Ovary (tissue), 10 donors: ENCODE results near the gene DMAC2L. TPM values are rescaled to one million over a fixed set of nuclear protein-coding genes. Genes with fewer than 3 reads are reported as not detected.
A peak's percentile ranks its signal among the peaks of the same experiment; 100 is the strongest.

Experiments
- DNase-seq, 5 donors: peaks; one replicate each; pipeline ENCODE4 v3.0.0-alpha.2; 2019 to 2020
- H3K27ac ChIP-seq, 2 donors: fragments of 200-600 bp; one replicate each; pipeline versions ENCODE4 v1.5.1 to v1.8.0; 2019 to 2022
- H3K27me3 ChIP-seq: fragments of 200-600 bp; one replicate; pipeline ENCODE4 v1.8.0; 2022
- H3K36me3 ChIP-seq: fragments of 200-600 bp; sonication (generic); one replicate; pipeline ENCODE4 v1.5.1; 2019
- H3K4me1 ChIP-seq: one replicate; pipeline ENCODE4 v1.8.1; 2013; ENCODE audit warnings: mild to moderate bottlenecking, moderate library complexity; ENCODE audit not compliant: insufficient read depth
- H3K4me3 ChIP-seq: fragments of 200-600 bp; sonication (generic); one replicate; pipeline ENCODE4 v1.5.1; 2017
- H3K9me3 ChIP-seq, 2 donors: fragments of 200-600 bp in 1 of 2; sonication (generic) in 1 of 2; one replicate each; pipeline versions ENCODE4 v1.5.1 to v1.8.1; 2013 to 2019; ENCODE audit warnings: mild to moderate bottlenecking in 1 of 2, moderate library complexity in 1 of 2
- CTCF ChIP-seq, 3 donors: fragments of 450-650 bp in 2 of 3; fragments of 200-600 bp in 1 of 3; IDR thresholded peaks; one replicate each; pipeline versions ENCODE4 v1.5.1 to v1.8.0; 2016 to 2022; ENCODE audit warnings: antibody characterized with exemption in 3 of 3, mild to moderate bottlenecking in 1 of 3
- EP300 ChIP-seq: sonication (generic); formaldehyde crosslinking; IDR thresholded peaks from one replicate; pipeline ENCODE4 v1.6.1; 2017; ENCODE audit warnings: antibody characterized with exemption
- POLR2A ChIP-seq: fragments of 450-650 bp; IDR thresholded peaks from one replicate; pipeline ENCODE4 v1.6.1; 2017; ENCODE audit warnings: antibody characterized with exemption, mild to moderate bottlenecking, moderate library complexity
- WGBS, 3 donors: extraction: QIAGEN DNeasy Blood & Tissue Kit in 1 of 3; methylation state at CpG; one replicate each; pipeline versions ENCODE4 v1.1.5 to v1.1.7; 2013 to 2017; 5-methylcytosine and 5-hydroxymethylcytosine counted together
- intact Hi-C, 4 donors: fragments of 100-400 bp; cut with DNase I; formaldehyde crosslinking; loops; one replicate each; pipeline versions ENCODE4 v1.11.0 to v1.15.1; 2022 to 2023
- long read RNA-seq, 3 donors: library from polyadenylated mRNA in 2 of 3; unstranded in 2 of 3; transcript quantifications; one replicate each; pipeline ENCODE4 v2.0.0 and lab custom pipeline, GENCODE V29; 2021 to 2026
- polyA plus RNA-seq, 2 donors: library from polyadenylated mRNA; stranded (reverse); fragments of 200-250 nt in 1 of 2; fragments of 350-450 nt in 1 of 2; fragmentation: Illumina TruSeq in 1 of 2; extraction: RNeasy Lipid Tissue Mini Kit (QIAGEN cat#74804) in 1 of 2; gene quantifications; one replicate each; pipeline ENCODE4 v1.2.3, GENCODE V29; 2013 to 2014
- total RNA-seq, 7 donors: library from RNA; depleted of rRNA in 2 of 7; stranded (reverse); fragments of >200 nt in 2 of 7; fragmentation: NEBNext Ultra II Directional in 3 of 7; extraction: Animal tissue kit (Norgen Biotek cat#: 25700) in 3 of 7; gene quantifications; one replicate each; pipeline versions ENCODE4 v1.1.0 to v1.2.4, GENCODE V29; 2016 to 2023
- donor health status: DM: no; HTN: no; CAD: no; lungs with moderate emphysema.
- donor health status: DM: no; HTN: no; CAD: no.
- donor health status: Bipolar disorder and iron deficiency.
- donor health status: DM: yes; HTN: yes; CAD: no.
- donor health status: DM: no; HTN: no; CAD: no.
- donor health status: DM: yes; HTN: yes; CAD: no.

DMAC2L gene
- 10 to 100 TPM in 6 of 7 donors, 1 to 10 TPM in 1; 5.1 to 19.8 (median 12.9) TPM for total RNA-seq
- polyA plus RNA-seq = 10 to 100 TPM; 11.6 to 13.4 TPM
- long read RNA-seq, donor 1, full-length matches to known transcripts = 14 of 23 reads
- long read RNA-seq, donor 1, partial matches to known transcripts = 1 of 23 reads
- long read RNA-seq, donor 1, other reads (novel, unspliced or antisense) = 8 of 23 reads
- long read RNA-seq, donor 2, transcript ATP5S-207 (5 exons, 2,008 nt) = major isoform, 9 of 17 reads
- long read RNA-seq, donor 2, partial matches to known transcripts = 8 of 17 reads
- long read RNA-seq, donor 2, other reads (novel, unspliced or antisense) = 0 of 17 reads
- long read RNA-seq, donor 3, transcript ATP5S-207 (5 exons, 2,008 nt) = major isoform, 10 of 18 reads
- long read RNA-seq, donor 3, partial matches to known transcripts = 1 of 18 reads
- long read RNA-seq, donor 3, other reads (novel, unspliced or antisense) = 7 of 18 reads

- peak within 1 kb of the TSS; percentile 75 for H3K4me3 ChIP-seq
- 0 to 1% (median 0%) methylated on average over 69 to 83 of the region's 83 CpGs for WGBS, 3 donors
- H3K27me3 ChIP-seq = no peaks in the 10 kb centered on the region
- H3K4me1 ChIP-seq = no peaks in the 10 kb centered on the region
- peak; percentile 89 to 95 (median 92) for DNase-seq
- no peaks in the 10 kb centered on the region for H3K9me3 ChIP-seq
- H3K36me3 ChIP-seq = no peaks in the 10 kb centered on the region
- H3K27ac ChIP-seq = peak within 1 kb of the TSS; percentile 67 to 88
- intact Hi-C loops = no loop called here
- TF ChIP-seq EP300 = no peak
- no peak for TF ChIP-seq CTCF (IDR thresholded peaks at IDR 0.05)
- peak; percentile 59 for TF ChIP-seq POLR2A
These were observed at the start of gene DMAC2L, which contains the start of gene L2HGDH for GRCh38 chr14:50311972-50312733. Gene DMAC2L (plus strand): TSS chr14:50312324. CDS start chr14:50321488, 9,164 bp downstream. Gene L2HGDH (minus strand): TSS chr14:50312229. CDS start chr14:50312150, 79 bp downstream.

- H3K27ac ChIP-seq = no peak overlapping the region
- H3K4me1 ChIP-seq = no peaks in the 10 kb centered on the region
- no peaks in the 10 kb centered on the region for H3K36me3 ChIP-seq
- WGBS, 3 donors = 58 to 63% (median 62%) methylated on average over 2 of the region's 2 CpGs
- no peak for TF ChIP-seq EP300
- TF ChIP-seq CTCF (IDR thresholded peaks at IDR 0.05) = no peak
- TF ChIP-seq POLR2A = no peak
- DNase-seq = no peak
- H3K4me3 ChIP-seq = no peak overlapping the region
- no peaks in the 10 kb centered on the region for H3K9me3 ChIP-seq
- H3K27me3 ChIP-seq = no peaks in the 10 kb centered on the region
- intact Hi-C loops = no loop called here
These were observed 49.3 kb upstream of the DMAC2L start for GRCh38 chr14:50262865-50263264.

- Histone ChIP-seq H3K27ac (no peak overlapping the region), H3K36me3 (no peaks in the 10 kb centered on the region), H3K27me3 (no peaks in the 10 kb centered on the region), H3K4me3 (no peak overlapping the region), H3K9me3 (no peaks in the 10 kb centered on the region), H3K4me1 (no peaks in the 10 kb centered on the region)
- DNase-seq = no peak
- no peak for TF ChIP-seq POLR2A
- no peak for TF ChIP-seq CTCF (IDR thresholded peaks at IDR 0.05)
- TF ChIP-seq EP300 = no peak
- WGBS, 3 donors = 54 to 66% (median 59%) methylated on average over 4 of the region's 4 CpGs
- intact Hi-C loops = no loop called here
These were observed 48.8 kb upstream of the DMAC2L start for GRCh38 chr14:50263321-50263720.

GRCh38 chr14:50265029-50265428 lies 47.1 kb upstream of the DMAC2L start:
- no peaks in the 10 kb centered on the region for H3K36me3 ChIP-seq
- DNase-seq = no peak
- no peaks in the 10 kb centered on the region for H3K4me1 ChIP-seq
- intact Hi-C loops = no loop called here
- no peaks in the 10 kb centered on the region for H3K9me3 ChIP-seq
- H3K27ac ChIP-seq = no peak overlapping the region
- H3K27me3 ChIP-seq = no peaks in the 10 kb centered on the region
- H3K4me3 ChIP-seq = no peak overlapping the region
- TF ChIP-seq EP300 (no peak), POLR2A (no peak), CTCF (IDR thresholded peaks at IDR 0.05) (no peak)
